Endothelial cell of umbilical vein (primary cell): ENCODE measurements around the gene EP400. TPM values are rescaled to one million over a fixed set of nuclear protein-coding genes. Genes with fewer than 3 reads are reported as not detected.

Experiments used
- BruUV-seq: library from RNA; stranded (reverse); fragments of 400-500 nt; replicated peaks from 2 replicates; lab custom pipeline; 2021; lab: Mats Ljungman, UMichigan
- CTCF ChIA-PET: fragments of 300-600, 350-600 bp; sonication (Branson Sonifier 250); formaldehyde crosslinking; loops from one replicate; lab custom pipeline; 2021; ENCODE audit warnings: antibody characterized with exemption, inconsistent platforms; lab: Charles Lee
- POLR2A ChIA-PET: fragments of 300-600, 350-600 bp; sonication (Branson Sonifier 250); formaldehyde crosslinking; loops from one replicate; lab custom pipeline; 2021; ENCODE audit warnings: antibody characterized with exemption, inconsistent platforms; lab: Charles Lee
- DNase-seq: peaks from one replicate; pipeline ENCODE4 v3.0.0-alpha.2; 2011; ENCODE audit warnings: low read depth, low spot score
- FAIRE-seq: peaks from 2 replicates; lab custom pipeline; 2011; peaks lifted over from hg19 to GRCh38; lab: Jason Lieb, UNC
- H2AFZ ChIP-seq: 2 replicates; pipeline ENCODE4 v1.6.0; 2012; ENCODE audit warnings: low read depth, low read length, control low read depth, inconsistent platforms
- H3K27ac ChIP-seq: 2 replicates; pipeline ENCODE4 v1.5.1; 2011; ENCODE audit warnings: low read depth, mild to moderate bottlenecking, control low read depth, low read length, moderate library complexity; ENCODE audit not compliant: insufficient read depth
- H3K27me3 ChIP-seq, 2 experiments: 2 replicates each; pipeline versions ENCODE4 v1.6.0 to v1.6.1; 2011; ENCODE audit warnings: low read length in 2 of 2, mixed read lengths in 1 of 2; ENCODE audit not compliant: control insufficient read depth in 2 of 2, insufficient read depth in 2 of 2
- H3K36me3 ChIP-seq, 2 experiments: 2 replicates in 1 of 2; 3 replicates in 1 of 2; pipeline ENCODE4 v1.5.1; 2011; ENCODE audit warnings: low read length in 2 of 2, mild to moderate bottlenecking in 1 of 2, moderate library complexity in 1 of 2; ENCODE audit not compliant: control insufficient read depth in 2 of 2, insufficient read depth in 2 of 2; ENCODE audit errors: extremely low read depth in 1 of 2
- H3K4me1 ChIP-seq: 3 replicates; pipeline ENCODE4 v1.5.1; 2011; ENCODE audit warnings: mild to moderate bottlenecking, low read length; ENCODE audit not compliant: control insufficient read depth, insufficient read depth; ENCODE audit errors: extremely low read depth
- H3K4me2 ChIP-seq: 2 replicates; pipeline ENCODE4 v1.6.1; 2011; ENCODE audit warnings: low read length, control low read depth, mixed read lengths; ENCODE audit not compliant: insufficient read depth
- H3K4me3 ChIP-seq, 3 experiments: fragments of 200-600 bp in 1 of 3; sonication (generic), shearing (Covaris generic) in 1 of 3; replicated peaks in 1 of 3; 2 replicates each; pipeline ENCODE4 v1.5.1; 2011 to 2016; ENCODE audit warnings: control low read depth in 3 of 3, low read length in 3 of 3, mild to moderate bottlenecking in 2 of 3, inconsistent platforms in 1 of 3, low read depth in 1 of 3, moderate library complexity in 1 of 3; ENCODE audit not compliant: insufficient read depth in 1 of 3
- H3K79me2 ChIP-seq: 2 replicates; pipeline ENCODE4 v1.6.0; 2012; ENCODE audit warnings: low read length, inconsistent platforms; ENCODE audit not compliant: control insufficient read depth, insufficient read depth
- H3K9ac ChIP-seq: replicated peaks from 2 replicates; pipeline ENCODE3; 2011; ENCODE audit warnings: low read length, control low read depth; ENCODE audit not compliant: insufficient read depth; ENCODE audit errors: extremely low read depth
- H3K9me1 ChIP-seq: replicated peaks from 3 replicates; pipeline ENCODE4 v1.6.0; 2011; ENCODE audit warnings: mild to moderate bottlenecking, low read length; ENCODE audit not compliant: control insufficient read depth, insufficient read depth; ENCODE audit errors: extremely low read depth
- H3K9me3 ChIP-seq: replicated peaks from 2 replicates; pipeline ENCODE4 v1.5.1; 2012; ENCODE audit warnings: low read length, inconsistent platforms; ENCODE audit not compliant: control insufficient read depth, insufficient read depth
- H4K20me1 ChIP-seq: replicated peaks from 2 replicates; pipeline ENCODE3; 2011; ENCODE audit warnings: mild to moderate bottlenecking, low read length; ENCODE audit not compliant: control insufficient read depth, insufficient read depth; ENCODE audit errors: extremely low read depth
- CTCF ChIP-seq, 2 donors: IDR thresholded peaks; 1 replicate in 1 of 2; 2 replicates in 1 of 2; pipeline ENCODE4 v1.5.1; 2011; ENCODE audit warnings: low read length in 2 of 2, mild to moderate bottlenecking in 2 of 2, moderate library complexity in 2 of 2, control low read depth in 1 of 2, inconsistent platforms in 1 of 2, low read depth in 1 of 2; ENCODE audit not compliant: insufficient read depth in 1 of 2; ENCODE audit errors: extremely low read depth in 1 of 2
- EZH2 ChIP-seq: IDR thresholded peaks from 2 replicates; pipeline ENCODE4 v1.6.1; 2012; ENCODE audit warnings: borderline replicate concordance, low read depth, mild to moderate bottlenecking, moderate library complexity, low read length, inconsistent platforms; ENCODE audit not compliant: severe bottlenecking
- FOS ChIP-seq: IDR thresholded peaks from 2 replicates; pipeline ENCODE4 v1.6.1; 2011; ENCODE audit warnings: mild to moderate bottlenecking, low read length, moderate library complexity, borderline replicate concordance; ENCODE audit not compliant: insufficient read depth
- GATA2 ChIP-seq: IDR thresholded peaks from 2 replicates; pipeline ENCODE4 v1.7.0; 2011; ENCODE audit warnings: low read depth, mild to moderate bottlenecking, moderate library complexity, mixed read lengths, low read length; ENCODE audit not compliant: insufficient read length, insufficient read depth
- JUN ChIP-seq: IDR thresholded peaks from 2 replicates; pipeline ENCODE4 v1.6.1; 2011; ENCODE audit warnings: borderline replicate concordance, low read depth; ENCODE audit not compliant: insufficient read length, insufficient read depth
- MAX ChIP-seq: IDR thresholded peaks from 2 replicates; pipeline ENCODE4 v1.6.1; 2011; ENCODE audit not compliant: insufficient read depth, insufficient read length
- MYC ChIP-seq: IDR thresholded peaks from one replicate; pipeline ENCODE4 v1.6.1; 2011; ENCODE audit warnings: mild to moderate bottlenecking, low read depth, low read length
- POLR2A ChIP-seq: IDR thresholded peaks from 2 replicates; pipeline ENCODE4 v1.6.1; 2012; ENCODE audit warnings: low read depth, mild to moderate bottlenecking, control low read depth, low read length
- POLR2AphosphoS5 ChIP-seq: IDR thresholded peaks from 2 replicates; pipeline ENCODE4 v1.6.1; 2012; ENCODE audit warnings: low read depth, mild to moderate bottlenecking, control low read depth, low read length, moderate library complexity; ENCODE audit not compliant: insufficient read depth
- dilution Hi-C: fragments of 300-500 bp; cut with MboI; formaldehyde crosslinking; loops from one replicate; pipeline ENCODE4 v1.15.0; 2019; ENCODE audit warnings: low sequenced_read_pairs; ENCODE audit not compliant: extremely low pct_ligation_motif_present
- intact Hi-C: fragments of 100-400 bp; cut with micrococcal nuclease; formaldehyde crosslinking; loops from one replicate; pipeline ENCODE4 v1.10.0; 2022
- polyA plus RNA-seq, 4 experiments: library from polyadenylated mRNA; depleted of rRNA in 3 of 4; stranded (reverse) in 3 of 4; unstranded in 1 of 4; fragments of >200 nt; gene quantifications; 2 replicates each; pipeline versions ENCODE4 v1.2.1 to v1.2.3, GENCODE V29; 2011 to 2012; ENCODE audit warnings: missing spikeins in 1 of 4
- total RNA-seq: library from RNA; stranded (reverse); gene quantifications from 2 replicates; pipeline ENCODE4 v1.2.3, GENCODE V29; 2021

Gene EP400
- total and polyA plus RNA-seq, 2 donors (not counting 3 experiments of a cell fraction or from before 2014, with no cell fraction given), result 9.0 to 57.7 TPM

- no peaks in the 10 kb centered on the region for H3K79me2 ChIP-seq
- no peaks in the 10 kb centered on the region for H4K20me1 ChIP-seq
- no peak for FAIRE-seq
- H3K4me1 ChIP-seq, result no peaks in the 10 kb centered on the region
- no peak overlapping the region for H3K27ac ChIP-seq
- no peaks in the 10 kb centered on the region for H3K27me3 ChIP-seq
- no peaks in the 10 kb centered on the region for H3K9me1 ChIP-seq
- POLR2A ChIA-PET, result no interaction called here
- no peak for DNase-seq
- intact Hi-C loops, result no loop called here
- H3K9me3 ChIP-seq, result no peaks in the 10 kb centered on the region
- H3K36me3 ChIP-seq, result peaks cover 9 to 53% of the 10 kb centered on the region in 2 experiments
- dilution Hi-C loops, result no loop called here
- no peak overlapping the region for H3K9ac ChIP-seq
- no peak overlapping the region for H2AFZ ChIP-seq
- H3K4me3 ChIP-seq, result no peak overlapping the region
- H3K4me2 ChIP-seq, result no peak overlapping the region
- BruUV-seq, result no TSS peak
- no peak for TF ChIP-seq EZH2
- no peak for TF ChIP-seq JUN
- TF ChIP-seq MAX, result no peak
- no peak for TF ChIP-seq GATA2
- TF ChIP-seq POLR2AphosphoS5, result no peak
- no peak for TF ChIP-seq POLR2A
- TF ChIP-seq FOS, result no peak
- no peak for TF ChIP-seq CTCF (IDR thresholded peaks at IDR 0.05; ENCODE audit: extremely low read depth in 1 of 2, insufficient read depth in 1 of 2, low read depth in 1 of 2, low read length in 2 of 2)
- no peak for TF ChIP-seq MYC
- CTCF ChIA-PET, result no interaction called here
Observed at GRCh38 chr12:132054983-132055382, 105.2 kb downstream of the EP400 start.
